ENCODE data around the gene MYB. TPM values are rescaled to one million over a fixed set of nuclear protein-coding genes. Genes with fewer than 3 reads are reported as not detected.
"Not testable (repeated sequence)": the region's sequence is repeated elsewhere in the genome, so short reads cannot be mapped to it uniquely, and the experiment has no call there.

Gene MYB
- 10 to 100 TPM; 47.0 to 73.6 TPM for total RNA-seq

- Mint-ChIP-seq H3K27me3 (no peaks in the 10 kb centered on the region), H3K4me3 (peak within 1 kb of the TSS; percentile 97), H3K27ac (peak within 1 kb of the TSS; percentile 90), H3K4me1 (peaks cover 32% of the 10 kb centered on the region), H3K9me3 (ENCODE audit: low read depth) (no peaks in the 10 kb centered on the region), H3K36me3 (peaks cover 16% of the 10 kb centered on the region)
- DNase-seq = peak; percentile 90
- CTCF ChIA-PET = interaction anchor here (1.2 to 6.0 kb wide), 8 partner anchors 13 to 93 kb away, joined by 5 to 68 read pairs (median 10); no protein-coding TSS in a partner anchor
- peak; percentile 56 for ATAC-seq
Measured at GRCh38 chr6:135180542-135181332, at the start of gene MYB. MYB (plus strand) TSS chr6:135181308; CDS start chr6:135181514, 206 bp downstream.

- CTCF ChIA-PET = interaction anchor here (2.5 kb wide), 1 partner anchor 11 kb away, joined by 14 read pairs; no protein-coding TSS in a partner anchor
- Mint-ChIP-seq H3K4me3 (no peak overlapping the region), H3K4me1 (peaks cover 59% of the 10 kb centered on the region), H3K36me3 (peaks cover 3% of the 10 kb centered on the region), H3K27me3 (no peaks in the 10 kb centered on the region), H3K27ac (no peak overlapping the region), H3K9me3 (ENCODE audit: low read depth) (no peaks in the 10 kb centered on the region)
- no peak for DNase-seq
- no peak for ATAC-seq
Measured at GRCh38 chr6:135132776-135133175, 48.3 kb upstream of the MYB start.

GRCh38 chr6:135135835-135136234, 45.3 kb upstream of the MYB start:
- CTCF ChIA-PET = interaction anchor here (2.4 kb wide), 1 partner anchor 9 kb away, joined by 8 read pairs; no protein-coding TSS in a partner anchor
- H3K9me3 Mint-ChIP-seq (ENCODE audit: low read depth) = no peaks in the 10 kb centered on the region
- ATAC-seq = no peak
- H3K27ac Mint-ChIP-seq = no peak overlapping the region
- H3K4me1 Mint-ChIP-seq = peaks cover 32% of the 10 kb centered on the region
- H3K27me3 Mint-ChIP-seq = no peaks in the 10 kb centered on the region
- no peaks in the 10 kb centered on the region for H3K36me3 Mint-ChIP-seq
- no peak for DNase-seq
- no peak overlapping the region for H3K4me3 Mint-ChIP-seq

GRCh38 chr6:135137826-135138225, 43.3 kb upstream of the MYB start:
- DNase-seq (no peak), ATAC-seq (no peak)
- Mint-ChIP-seq H3K36me3 (no peaks in the 10 kb centered on the region), H3K27ac (no peak overlapping the region), H3K9me3 (ENCODE audit: low read depth) (no peaks in the 10 kb centered on the region), H3K4me3 (no peak overlapping the region), H3K27me3 (no peaks in the 10 kb centered on the region), H3K4me1 (peaks cover 34% of the 10 kb centered on the region)
- CTCF ChIA-PET = no interaction called here

- H3K4me1 Mint-ChIP-seq = peaks cover 51% of the 10 kb centered on the region
- CTCF ChIA-PET = interaction anchor here (1.1 to 2.0 kb wide), 5 partner anchors 22 to 281 kb away, joined by 3 to 7 read pairs (median 5); no protein-coding TSS in a partner anchor
- H3K4me3 Mint-ChIP-seq = no peak overlapping the region
- no peak overlapping the region for H3K27ac Mint-ChIP-seq
- ATAC-seq (no peak), DNase-seq (no peak)
- H3K27me3 Mint-ChIP-seq = no peaks in the 10 kb centered on the region
- H3K36me3 Mint-ChIP-seq = no peaks in the 10 kb centered on the region
- no peaks in the 10 kb centered on the region for H3K9me3 Mint-ChIP-seq (ENCODE audit: low read depth)
Measured at GRCh38 chr6:135141182-135141581, 39.9 kb upstream of the MYB start.

- DNase-seq = no peak
- H3K4me1 Mint-ChIP-seq = peaks cover 54% of the 10 kb centered on the region
- H3K27ac Mint-ChIP-seq = no peak overlapping the region
- H3K27me3 Mint-ChIP-seq = no peaks in the 10 kb centered on the region
- H3K9me3 Mint-ChIP-seq (ENCODE audit: low read depth) = no peaks in the 10 kb centered on the region
- H3K36me3 Mint-ChIP-seq = no peaks in the 10 kb centered on the region
- CTCF ChIA-PET = interaction anchor here (0.8 to 3.9 kb wide), 9 partner anchors 10 to 280 kb away, joined by 3 to 68 read pairs (median 7); partner anchors contain the start of gene MYB
- ATAC-seq = no peak
- no peak overlapping the region for H3K4me3 Mint-ChIP-seq
Measured at GRCh38 chr6:135141728-135142127, 39.4 kb upstream of the MYB start.

GRCh38 chr6:135142232-135142631, 38.9 kb upstream of the MYB start:
- CTCF ChIA-PET = interaction anchor here (0.8 to 3.9 kb wide), 8 partner anchors 10 to 87 kb away, joined by 3 to 68 read pairs (median 10); partner anchors contain the start of gene MYB
- peaks cover 51% of the 10 kb centered on the region for H3K4me1 Mint-ChIP-seq
- not testable (repeated sequence) for H3K9me3 Mint-ChIP-seq (ENCODE audit: low read depth); H3K36me3 Mint-ChIP-seq; H3K27me3 Mint-ChIP-seq; H3K4me3 Mint-ChIP-seq; H3K27ac Mint-ChIP-seq; ATAC-seq; DNase-seq

- Mint-ChIP-seq H3K27ac (peak overlapping the region; percentile 88), H3K9me3 (ENCODE audit: low read depth) (no peaks in the 10 kb centered on the region), H3K27me3 (no peaks in the 10 kb centered on the region), H3K36me3 (peaks cover 8% of the 10 kb centered on the region), H3K4me3 (peak overlapping the region; percentile 62), H3K4me1 (peaks cover 65% of the 10 kb centered on the region)
- CTCF ChIA-PET = interaction anchor here (0.6 to 3.9 kb wide), 32 partner anchors 9 to 1821 kb away, joined by 3 to 68 read pairs (median 6); partner anchors contain the start of genes HBS1L and MYB
- ATAC-seq (no peak), DNase-seq (no peak)
Measured at GRCh38 chr6:135144673-135145062, 36.4 kb upstream of the MYB start.

- Mint-ChIP-seq H3K27ac (peak overlapping the region; percentile 88), H3K4me3 (peak overlapping the region; percentile 62), H3K36me3 (peaks cover 8% of the 10 kb centered on the region), H3K9me3 (ENCODE audit: low read depth) (no peaks in the 10 kb centered on the region), H3K4me1 (peaks cover 65% of the 10 kb centered on the region), H3K27me3 (no peaks in the 10 kb centered on the region)
- ATAC-seq (peak; percentile 78), DNase-seq (no peak)
- CTCF ChIA-PET = interaction anchor here (0.6 to 3.9 kb wide), 27 partner anchors 9 to 1820 kb away, joined by 3 to 68 read pairs (median 7); partner anchors contain the start of genes HBS1L and MYB
Measured at GRCh38 chr6:135145063-135145800, 35.9 kb upstream of the MYB start.

GRCh38 chr6:135146162-135146934, 34.8 kb upstream of the MYB start:
- H3K4me1 Mint-ChIP-seq = peaks cover 65% of the 10 kb centered on the region

GRCh38 chr6:135147637-135148592, 33.2 kb upstream of the MYB start:
- CTCF ChIA-PET = interaction anchor here (0.8 to 3.5 kb wide), 11 partner anchors 9 to 60 kb away, joined by 3 to 16 read pairs (median 5); partner anchors contain the start of gene MYB
- peak overlapping the region; percentile 30 for H3K27ac Mint-ChIP-seq
- H3K27me3 Mint-ChIP-seq = no peaks in the 10 kb centered on the region
- H3K9me3 Mint-ChIP-seq (ENCODE audit: low read depth) = peaks cover 6% of the 10 kb centered on the region
- DNase-seq (no peak), ATAC-seq (peak; percentile 10)
- H3K4me1 Mint-ChIP-seq = peaks cover 56% of the 10 kb centered on the region
- H3K4me3 Mint-ChIP-seq = no peak overlapping the region
- peaks cover 29% of the 10 kb centered on the region for H3K36me3 Mint-ChIP-seq

More at GRCh38 chr6:135146162-135146934, 34.8 kb upstream of the MYB start:
- Mint-ChIP-seq H3K27me3 (no peaks in the 10 kb centered on the region), H3K36me3 (peaks cover 18% of the 10 kb centered on the region), H3K4me3 (no peak overlapping the region), H3K9me3 (ENCODE audit: low read depth) (no peaks in the 10 kb centered on the region), H3K27ac (peak overlapping the region; percentile 88)
- DNase-seq (no peak), ATAC-seq (peak; percentile 27)
- CTCF ChIA-PET = interaction anchor here (0.9 to 2.3 kb wide), 9 partner anchors 11 to 274 kb away, joined by 3 to 12 read pairs (median 4); partner anchors contain the start of gene MYB

Data from activated CD8-positive, alpha-beta memory T cell treated with anti-CD3 and anti-CD28 coated beads, Interleukin-2, amount 10 ng/mL, durations not matched to agents 7 days and 5 days (primary cell).